Activated naive CD4-positive, alpha-beta T cell treated with Interleukin-2 at 50 U/mL for 16 hours (primary cell): ENCODE data around the gene FABP1.

Experiments used
- DNase-seq: peaks from one replicate; pipeline ENCODE4 v3.0.0-alpha.2; 2020

Gene FABP1

GRCh38 chr2:88127888-88128653 lies at the start of gene FABP1:
TSS of gene FABP1 (minus strand) at chr2:88128062. CDS start at chr2:88128017, 45 bp downstream.
- no peak for DNase-seq

DNA sequence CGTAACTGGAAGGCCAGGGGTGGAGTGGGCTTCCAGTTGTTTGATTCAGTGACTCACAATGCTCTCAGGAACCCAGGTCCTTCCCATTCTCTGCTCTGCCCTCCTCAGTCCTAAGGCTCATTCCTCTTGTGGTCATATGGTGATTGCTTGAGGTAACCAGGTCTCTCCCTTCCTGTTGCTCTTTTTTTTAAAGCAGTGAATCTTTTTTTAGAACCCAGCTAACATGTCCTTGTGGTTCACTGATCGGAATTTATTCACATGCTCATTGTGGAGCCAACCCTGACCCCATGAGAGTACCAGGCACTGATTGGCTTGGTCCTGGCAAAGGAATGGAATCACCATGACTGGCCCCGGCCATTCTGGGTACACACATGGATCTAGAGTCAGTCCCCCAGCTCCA lies 49.7 kb upstream of the FABP1 start:
- DNase-seq = no peak

- DNase-seq = no peak
Measured at GRCh38 chr2:88176352-88176984, 48.6 kb upstream of the FABP1 start.

GRCh38 chr2:88172882-88173281 lies 45.0 kb upstream of the FABP1 start:
- DNase-seq = no peak

DNA sequence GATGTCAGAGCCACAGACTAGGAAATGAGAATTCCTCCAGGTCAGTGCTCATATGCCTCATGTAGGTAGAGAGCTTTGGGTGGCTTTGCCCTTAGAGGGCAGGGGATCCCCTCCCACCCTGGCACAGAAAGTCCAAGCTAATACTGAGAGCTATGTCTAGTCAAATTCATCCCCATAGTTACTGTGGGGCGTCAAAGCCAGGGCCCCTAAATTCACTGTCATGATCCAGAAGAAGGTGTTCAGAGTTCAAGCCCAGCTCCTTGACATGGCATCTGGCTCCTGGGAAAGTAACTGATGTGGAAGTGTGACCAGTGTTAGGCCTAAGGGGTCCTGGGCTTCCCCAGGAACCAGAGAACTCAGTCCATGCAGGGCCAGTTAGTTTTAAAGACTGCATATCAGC lies 44.1 kb upstream of the FABP1 start:
- DNase-seq = no peak

DNA sequence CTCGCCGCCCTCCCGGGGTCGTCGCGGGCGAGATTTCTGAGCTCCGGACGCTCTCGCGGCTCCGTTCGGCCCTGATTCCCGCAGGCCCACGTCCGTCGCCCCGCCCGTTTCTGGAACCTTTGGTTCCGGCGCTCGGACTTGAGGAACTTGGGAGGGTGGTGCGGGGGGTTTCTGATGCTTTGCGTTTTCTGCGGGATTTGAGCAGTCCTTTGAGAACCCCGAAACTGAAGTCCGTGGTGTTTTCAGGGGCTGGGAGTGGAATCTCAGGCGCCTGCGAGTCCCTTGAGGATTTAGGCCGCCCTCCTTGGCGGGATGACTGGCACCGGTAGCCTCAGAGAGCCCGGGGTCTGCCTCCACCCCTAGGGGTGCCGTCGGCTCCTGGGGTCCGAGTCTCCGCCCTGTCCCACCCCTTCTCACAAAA lies 42.6 kb upstream of the FABP1 start:
- no peak for DNase-seq

- DNase-seq = no peak
Measured at GRCh38 chr2:88168386-88168785, 40.5 kb upstream of the FABP1 start.

- no peak for DNase-seq
Measured at GRCh38 chr2:88167740-88168139, 39.9 kb upstream of the FABP1 start.

DNA sequence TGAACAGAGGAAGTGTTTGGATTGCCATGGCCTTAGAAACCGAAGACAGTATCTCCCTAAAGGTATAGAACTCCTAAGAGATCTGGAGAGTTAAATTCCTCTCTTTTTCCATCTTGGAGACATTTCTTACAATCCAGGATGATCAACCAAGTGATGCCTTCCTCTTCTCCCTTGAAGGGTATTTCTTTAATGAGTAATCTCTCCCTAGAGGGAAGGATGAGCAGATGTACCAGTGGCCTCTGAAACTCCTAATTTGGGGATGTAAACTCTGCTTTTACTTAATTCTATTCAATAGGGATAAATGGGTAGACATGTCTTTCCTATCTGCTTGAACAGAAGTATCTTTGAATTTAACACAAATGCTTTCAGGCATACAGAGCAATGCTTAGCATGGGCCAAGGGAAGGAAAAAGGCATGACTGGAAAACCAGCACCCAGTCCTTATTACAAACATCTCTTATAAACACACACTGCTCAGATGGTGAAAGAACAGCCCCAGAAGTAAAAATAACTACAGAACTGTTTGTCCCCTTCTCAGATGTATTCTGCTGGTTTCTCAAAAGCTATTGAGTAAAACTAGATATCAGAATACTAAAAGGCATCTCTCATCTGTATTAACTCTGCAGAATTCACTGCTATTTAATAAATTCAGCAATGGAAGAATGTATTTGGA lies 37.6 kb upstream of the FABP1 start:
- DNase-seq = no peak

- no peak for DNase-seq
Measured at GRCh38 chr2:88161446-88162244, 33.8 kb upstream of the FABP1 start.

DNA sequence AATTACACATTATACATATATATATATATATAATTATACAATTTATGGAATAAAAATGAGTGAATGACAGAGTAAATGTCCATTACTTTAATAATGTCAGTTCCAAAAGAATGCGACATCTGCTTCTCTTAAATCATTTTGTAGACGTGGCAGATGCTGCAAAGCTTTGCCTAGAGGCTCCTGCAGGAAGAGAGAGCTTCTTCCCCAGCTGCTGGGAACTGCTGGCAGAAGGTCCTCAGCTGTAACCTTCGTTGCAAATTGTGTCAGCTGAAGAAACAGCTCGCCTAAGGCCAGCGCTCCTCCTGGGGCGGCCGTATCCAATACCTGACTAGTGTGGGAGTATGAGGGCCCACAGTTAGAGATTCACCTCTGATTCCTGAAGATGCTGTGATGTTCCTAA lies 32.7 kb upstream of the FABP1 start:
- no peak for DNase-seq

DNA sequence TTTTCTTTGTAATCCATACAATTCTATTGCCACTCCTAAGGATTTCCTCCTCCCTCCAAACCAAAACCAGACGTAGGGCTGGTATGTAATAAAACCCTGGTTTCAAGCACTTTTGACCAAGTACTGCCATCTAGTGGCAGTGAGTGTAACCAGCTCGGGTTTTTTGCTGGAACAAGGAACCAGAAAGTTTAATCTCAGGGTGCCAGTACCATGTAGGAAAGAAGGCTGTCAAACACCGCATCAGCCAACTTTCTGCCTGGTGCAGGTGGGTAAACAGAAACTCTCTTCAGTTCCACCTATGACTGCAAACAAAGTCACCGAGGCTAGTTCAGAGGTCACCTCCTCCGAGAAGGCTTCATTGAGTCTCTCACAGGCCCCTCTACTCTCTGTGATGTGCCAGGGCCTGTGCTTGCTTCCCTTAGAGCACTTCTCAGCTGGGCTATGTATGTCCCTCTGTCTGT lies 32.1 kb upstream of the FABP1 start:
- peak; percentile 59 for DNase-seq

- DNase-seq = no peak
Measured at GRCh38 chr2:88159481-88159880, 31.6 kb upstream of the FABP1 start.

- no peak for DNase-seq
Measured at GRCh38 chr2:88148929-88149438, 21.1 kb upstream of the FABP1 start.

DNA sequence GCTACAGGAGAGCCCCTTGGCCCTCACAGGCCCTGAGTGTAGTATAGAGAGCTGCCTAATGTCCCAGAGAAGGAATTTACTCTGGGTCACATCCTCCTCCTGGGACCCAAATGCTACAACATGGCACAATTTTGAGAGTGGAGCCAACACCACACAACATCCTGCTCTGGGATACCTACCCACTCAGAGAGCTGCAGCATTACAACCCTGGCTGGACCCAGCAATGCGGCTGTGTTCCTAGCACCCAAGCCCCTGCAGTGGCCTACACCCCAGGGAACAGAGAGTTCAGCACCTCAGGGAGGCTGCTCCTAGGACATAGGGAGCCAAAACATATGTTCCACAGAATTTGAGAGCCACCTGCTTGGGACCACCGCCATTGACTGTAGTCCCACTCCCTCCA lies 19.3 kb upstream of the FABP1 start:
- no peak for DNase-seq

DNA sequence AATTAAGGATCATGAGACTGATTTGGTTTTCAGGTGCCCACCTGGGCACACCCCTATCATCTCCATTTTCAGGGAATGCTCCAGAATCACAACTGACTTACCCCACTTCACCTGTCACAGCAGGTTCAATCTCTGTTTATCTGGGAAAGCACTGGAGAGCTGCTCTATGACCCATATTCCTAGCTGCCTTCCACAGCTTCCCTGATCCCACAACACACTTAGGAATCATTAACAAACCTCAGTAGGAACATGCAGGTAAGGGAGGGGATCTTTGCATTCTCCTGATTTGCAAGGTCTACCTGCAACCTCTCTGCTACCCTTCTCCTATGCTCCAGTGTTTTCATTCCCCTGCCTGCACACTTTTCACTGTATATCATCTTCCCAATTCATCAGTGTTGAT lies 18.7 kb upstream of the FABP1 start:
- DNase-seq = no peak

DNA sequence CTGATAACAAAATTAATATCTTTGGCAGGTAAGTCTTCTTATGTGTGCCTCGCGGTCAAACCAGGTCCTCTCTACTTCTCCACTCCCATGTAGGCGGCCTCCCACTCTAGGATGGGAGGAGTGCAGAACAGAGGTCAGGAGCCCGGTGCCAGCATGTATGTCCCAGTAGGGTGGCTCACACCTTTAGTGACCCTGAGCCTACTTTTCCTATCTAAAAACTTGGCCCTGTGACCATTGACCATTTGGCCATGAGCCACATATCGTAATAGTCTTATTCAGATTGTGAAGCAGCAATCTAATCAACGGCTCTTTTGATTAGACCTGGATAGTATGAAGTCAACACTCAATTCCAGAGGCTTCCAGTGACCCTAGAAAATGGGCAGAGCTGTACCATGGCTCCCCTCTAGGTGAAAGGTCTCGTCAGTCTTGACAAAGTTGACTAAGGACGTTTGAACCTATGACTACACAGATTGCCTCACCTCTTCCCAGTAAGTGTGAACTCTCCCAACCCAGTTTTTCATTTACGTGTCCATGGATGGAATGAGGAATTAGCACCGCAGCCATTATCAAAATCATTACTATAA lies 17.1 kb upstream of the FABP1 start:
- no peak for DNase-seq

- DNase-seq = no peak
Measured at GRCh38 chr2:88144271-88144670, 16.4 kb upstream of the FABP1 start.

- DNase-seq = no peak
Measured at GRCh38 chr2:88141952-88142351, 14.1 kb upstream of the FABP1 start.

- no peak for DNase-seq
Measured at GRCh38 chr2:88139804-88140203, 11.9 kb upstream of the FABP1 start.

DNA sequence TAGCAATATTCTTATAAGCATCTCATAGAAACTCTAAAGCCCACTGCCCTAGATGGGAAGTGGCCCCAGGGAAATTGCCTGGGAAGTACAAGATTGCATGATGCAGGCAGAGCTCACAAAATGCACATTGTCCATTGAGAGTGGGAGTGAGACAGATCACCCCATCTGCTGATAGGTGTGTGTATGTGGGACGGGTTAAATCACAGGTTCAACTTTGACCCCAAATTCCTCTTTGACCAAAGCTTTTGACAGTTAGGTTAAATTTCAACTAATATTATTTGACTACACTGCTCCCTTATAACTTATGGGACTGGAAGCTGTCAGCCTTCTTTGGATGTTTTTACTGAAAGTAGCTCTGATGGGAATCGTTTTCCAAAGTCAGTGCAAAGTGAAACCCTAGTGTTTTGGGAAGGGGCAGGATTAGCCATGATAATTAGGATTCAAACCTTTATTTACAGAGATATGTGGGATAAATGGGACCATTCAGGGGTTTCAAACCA lies 11.4 kb upstream of the FABP1 start:
- no peak for DNase-seq

DNA sequence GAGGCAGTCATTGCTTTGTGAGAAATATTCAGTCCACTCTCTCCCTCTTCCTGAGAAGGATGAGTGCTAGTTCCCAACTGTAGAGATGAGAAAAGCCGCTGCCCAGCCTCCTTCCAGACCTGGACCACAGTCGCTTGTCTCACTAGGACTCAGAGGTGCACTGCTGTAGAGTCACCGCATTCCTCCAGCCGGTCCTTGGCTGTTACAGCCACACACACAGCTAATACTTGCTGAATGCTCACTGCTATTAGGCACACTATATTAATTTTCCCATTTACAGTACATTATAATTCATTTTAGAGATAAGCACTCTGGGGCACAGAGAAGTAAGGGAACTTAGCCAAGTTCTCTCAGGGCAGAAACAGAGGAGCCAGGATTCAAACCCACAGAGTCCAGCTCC lies 10.0 kb upstream of the FABP1 start:
- DNase-seq = no peak
